Nephron progenitor cell (in vitro differentiated cells): ENCODE results near the gene UBR1.

Experiments
- DNase-seq: peaks from one replicate; pipeline ENCODE4 v3.0.0; 2021
- H3K27ac Mint-ChIP-seq: 2 replicates; pipeline ENCODE4 v1.8.0; 2021; ENCODE audit warnings: mild to moderate bottlenecking, moderate library complexity, mixed read lengths
- H3K27me3 Mint-ChIP-seq: 2 replicates; pipeline ENCODE4 v1.8.0; 2021; ENCODE audit warnings: mild to moderate bottlenecking, low read depth, mixed read lengths; ENCODE audit not compliant: poor library complexity
- H3K36me3 Mint-ChIP-seq: 2 replicates; pipeline ENCODE4 v1.8.0; 2021; ENCODE audit warnings: low read depth, mixed read lengths
- H3K4me1 Mint-ChIP-seq: 2 replicates; pipeline ENCODE4 v1.8.0; 2021; ENCODE audit warnings: mixed read lengths
- H3K4me3 Mint-ChIP-seq: 2 replicates; pipeline ENCODE4 v1.8.0; 2021; ENCODE audit warnings: mild to moderate bottlenecking, moderate library complexity, mixed read lengths
- H3K9me3 Mint-ChIP-seq: 2 replicates; pipeline ENCODE4 v1.8.0; 2021; ENCODE audit warnings: mild to moderate bottlenecking, moderate library complexity, mixed read lengths
- CTCF ChIP-seq: fragments of 200-600 bp; sonication (generic); IDR thresholded peaks from 2 replicates; pipeline ENCODE4 v1.5.0; 2021; ENCODE audit warnings: antibody characterized with exemption

UBR1 gene

DNA sequence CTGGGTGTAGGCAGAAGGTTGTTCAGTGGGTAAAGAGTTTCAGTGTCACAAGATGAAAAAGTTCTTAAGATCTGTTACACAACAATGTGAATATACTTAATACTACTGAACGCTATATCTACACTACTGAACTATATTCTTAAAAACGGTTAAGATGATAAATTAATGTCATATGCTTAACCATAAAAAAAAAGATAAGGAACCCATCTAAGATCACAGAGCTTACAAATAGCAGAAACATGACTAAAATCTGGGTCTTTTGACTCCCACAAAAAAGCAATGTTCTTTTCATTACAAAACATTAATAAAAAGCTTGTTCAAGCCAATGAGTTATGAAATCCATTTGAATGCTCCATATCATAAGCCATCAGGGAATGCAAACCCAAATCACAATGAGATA, 34.4 kb downstream of the UBR1 start:
- no peak for TF ChIP-seq CTCF
- Mint-ChIP-seq H3K4me1 (no peaks in the 10 kb centered on the region), H3K4me3 (no peak overlapping the region), H3K9me3 (peaks cover 3% of the 10 kb centered on the region), H3K27me3 (peaks cover 3% of the 10 kb centered on the region), H3K36me3 (peaks cover 87% of the 10 kb centered on the region), H3K27ac (no peak overlapping the region)
- DNase-seq, result no peak

GRCh38 chr15:43070893-43071292, 34.9 kb downstream of the UBR1 start:
- H3K36me3 Mint-ChIP-seq, result peaks cover 91% of the 10 kb centered on the region
- no peak overlapping the region for H3K27ac Mint-ChIP-seq
- no peak overlapping the region for H3K4me3 Mint-ChIP-seq
- DNase-seq, result no peak
- no peaks in the 10 kb centered on the region for H3K4me1 Mint-ChIP-seq
- TF ChIP-seq CTCF, result no peak
- peaks cover 3% of the 10 kb centered on the region for H3K9me3 Mint-ChIP-seq
- peaks cover 3% of the 10 kb centered on the region for H3K27me3 Mint-ChIP-seq

GRCh38 chr15:43070249-43070648, 35.6 kb downstream of the UBR1 start:
- H3K36me3 Mint-ChIP-seq, result peaks cover 91% of the 10 kb centered on the region
- DNase-seq, result no peak
- no peak for TF ChIP-seq CTCF
- peaks cover 3% of the 10 kb centered on the region for H3K27me3 Mint-ChIP-seq
- H3K27ac Mint-ChIP-seq, result no peak overlapping the region
- H3K4me3 Mint-ChIP-seq, result no peak overlapping the region
- H3K4me1 Mint-ChIP-seq, result no peaks in the 10 kb centered on the region
- peaks cover 1% of the 10 kb centered on the region for H3K9me3 Mint-ChIP-seq

DNA sequence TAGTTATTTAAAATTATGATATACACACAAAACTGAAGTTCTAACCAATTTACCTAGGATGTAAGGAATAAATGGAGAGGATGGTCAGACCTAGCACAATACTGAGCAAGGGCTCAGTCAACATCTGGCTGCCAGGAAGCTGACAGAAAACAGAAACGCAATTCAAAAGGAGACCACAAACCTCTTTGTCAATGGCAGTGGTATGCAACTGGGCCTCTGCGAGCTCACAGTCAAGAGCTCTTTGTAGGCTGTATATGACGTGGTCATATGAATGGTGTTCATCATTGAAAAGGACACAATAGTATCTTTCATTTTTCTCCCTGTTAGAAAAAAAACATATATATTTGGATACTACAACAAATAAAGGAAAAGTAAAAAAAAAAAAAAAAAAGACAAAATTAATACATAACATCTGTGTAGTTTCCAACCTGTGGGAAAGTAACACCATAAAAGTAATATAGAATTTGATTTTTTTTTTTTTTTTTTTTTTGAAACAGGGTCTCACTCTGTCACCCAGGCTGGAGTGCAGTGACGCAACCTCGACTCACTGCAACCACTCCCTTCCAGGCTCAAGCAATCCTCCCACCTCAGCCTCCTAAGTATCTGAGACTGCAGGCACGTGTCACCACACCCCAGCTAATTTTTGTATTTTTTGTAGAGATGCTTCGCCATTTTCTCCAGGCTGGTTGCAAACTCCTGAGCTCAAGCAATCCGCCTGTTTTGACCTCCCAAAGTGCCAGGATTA, 37.9 kb downstream of the UBR1 start:
- Mint-ChIP-seq H3K4me3 (no peak overlapping the region), H3K27ac (no peak overlapping the region), H3K9me3 (no peaks in the 10 kb centered on the region), H3K4me1 (no peaks in the 10 kb centered on the region), H3K36me3 (peaks cover 79% of the 10 kb centered on the region), H3K27me3 (no peaks in the 10 kb centered on the region)
- TF ChIP-seq CTCF, result no peak
- DNase-seq, result no peak

GRCh38 chr15:43056696-43057095, 49.1 kb downstream of the UBR1 start:
- no peak overlapping the region for H3K4me3 Mint-ChIP-seq
- H3K27ac Mint-ChIP-seq, result no peak overlapping the region
- H3K9me3 Mint-ChIP-seq, result no peaks in the 10 kb centered on the region
- no peak for DNase-seq
- no peaks in the 10 kb centered on the region for H3K4me1 Mint-ChIP-seq
- peaks cover 70% of the 10 kb centered on the region for H3K36me3 Mint-ChIP-seq
- peaks cover 4% of the 10 kb centered on the region for H3K27me3 Mint-ChIP-seq
- no peak for TF ChIP-seq CTCF

GRCh38 chr15:43052860-43053259, 53.0 kb downstream of the UBR1 start:
- no peaks in the 10 kb centered on the region for H3K27me3 Mint-ChIP-seq
- no peak for TF ChIP-seq CTCF
- no peaks in the 10 kb centered on the region for H3K4me1 Mint-ChIP-seq
- H3K9me3 Mint-ChIP-seq, result no peaks in the 10 kb centered on the region
- DNase-seq, result no peak
- no peak overlapping the region for H3K27ac Mint-ChIP-seq
- peaks cover 64% of the 10 kb centered on the region for H3K36me3 Mint-ChIP-seq
- H3K4me3 Mint-ChIP-seq, result no peak overlapping the region
